ENCODE measurements around the gene SLC11A1.

Gene SLC11A1

GRCh38 chr2:218395090-218395444 is 13.0 kb downstream of the SLC11A1 start:
- no peak for DNase-seq

DNA sequence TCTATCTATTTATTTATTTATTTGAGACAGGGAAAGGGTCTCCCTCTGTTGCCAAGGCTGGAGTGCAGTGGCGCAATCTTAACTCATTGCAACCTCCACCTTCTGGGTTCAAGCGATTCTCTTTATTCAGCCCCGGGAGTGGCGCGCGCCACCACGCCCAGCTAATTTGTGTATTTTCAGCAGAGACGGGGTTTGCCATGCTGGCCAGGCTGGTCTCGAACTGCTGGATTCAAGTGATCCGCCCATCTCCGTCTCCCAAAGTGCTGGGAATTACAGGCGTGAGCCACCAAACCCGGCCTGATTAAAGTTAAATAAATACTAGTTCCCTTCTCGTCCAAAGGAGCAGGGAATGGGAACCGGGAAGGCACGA is 13.4 kb downstream of the SLC11A1 start:
- DNase-seq, result no peak

GRCh38 chr2:218395826-218396687 is 14.0 kb downstream of the SLC11A1 start:
- peak; percentile 90 for DNase-seq

GRCh38 chr2:218396688-218397462 is 14.8 kb downstream of the SLC11A1 start:
- DNase-seq, result peak; percentile 86

GRCh38 chr2:218397463-218397819 is 15.4 kb downstream of the SLC11A1 start:
- no peak for DNase-seq

DNA sequence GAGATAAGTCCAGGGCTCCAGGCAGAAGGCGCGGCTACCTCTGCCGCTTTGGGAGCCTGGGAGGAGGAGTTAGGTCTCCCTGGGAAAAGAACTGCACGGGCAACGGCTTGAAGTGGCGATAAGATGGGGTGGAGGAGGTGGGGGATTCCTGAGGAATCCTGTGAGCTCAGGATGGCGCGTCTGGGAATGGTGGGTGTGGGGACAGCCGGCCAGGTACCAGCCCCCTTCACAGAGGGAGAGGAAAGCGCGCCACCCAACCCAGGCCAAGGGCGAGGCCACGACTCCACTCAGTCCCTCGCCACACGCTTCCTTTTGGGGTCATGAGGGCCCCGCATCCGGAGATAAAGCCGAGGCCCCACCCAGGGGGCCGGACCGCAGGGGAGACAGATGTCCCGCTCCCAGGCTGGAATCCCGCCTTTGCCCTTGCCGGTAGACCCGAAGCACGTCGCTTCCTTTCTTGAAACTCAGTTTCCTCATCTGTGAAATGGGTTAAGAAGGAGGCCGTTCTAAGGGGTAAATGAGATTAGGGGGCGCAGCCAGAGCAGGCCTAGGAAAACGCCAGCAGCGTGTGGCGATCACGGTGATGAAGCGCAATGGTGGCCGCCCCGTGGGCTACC is 15.9 kb downstream of the SLC11A1 start:
- DNase-seq, result peak; percentile 54

- peak; percentile 19 for DNase-seq
These were observed 16.6 kb downstream of the SLC11A1 start for GRCh38 chr2:218398437-218399390.

- peak; percentile 70 for DNase-seq
These were observed 17.5 kb downstream of the SLC11A1 start, which contains the start of gene CTDSP1 for GRCh38 chr2:218399391-218400166. Gene CTDSP1 (plus strand): TSS chr2:218399868. CDS start chr2:218400091, 223 bp downstream.

DNA sequence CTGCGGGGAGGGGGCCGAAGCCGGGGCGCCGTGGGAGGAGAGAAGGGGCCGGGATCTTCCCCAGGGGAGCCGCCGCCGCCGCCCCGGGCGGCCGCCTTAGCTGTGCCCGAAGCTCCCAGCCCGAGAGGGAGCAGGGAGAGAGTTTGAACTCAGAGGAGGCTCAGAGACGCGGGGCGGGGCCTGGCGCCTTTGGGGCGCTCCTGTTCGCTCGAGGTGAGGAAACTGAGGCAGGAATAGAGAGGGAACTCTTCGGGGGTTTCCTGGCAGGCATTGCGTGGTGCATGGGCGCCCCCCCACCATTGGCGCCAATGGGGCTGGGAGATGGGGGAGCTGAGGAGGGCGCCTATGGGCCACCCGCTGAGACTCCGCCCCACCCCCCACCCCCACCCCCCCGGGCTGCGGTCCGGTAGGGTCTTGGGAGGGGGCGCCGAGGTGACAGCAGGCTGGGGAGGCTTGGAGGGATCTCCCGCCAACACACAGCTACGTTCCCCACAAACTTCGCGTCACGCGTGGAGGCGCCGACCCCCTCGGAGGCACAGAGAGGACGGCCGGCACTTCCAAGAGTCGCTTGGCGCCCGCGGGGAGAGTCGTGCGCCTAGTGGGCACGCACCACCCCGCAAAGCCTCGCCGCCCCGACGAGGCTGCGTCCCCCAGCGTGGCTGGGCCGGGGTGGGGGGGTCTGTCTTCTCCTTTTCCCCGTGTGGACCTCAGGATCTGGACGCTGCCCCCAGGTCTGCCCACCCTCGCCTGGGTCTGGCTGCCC is 18.3 kb downstream of the SLC11A1 start:
- no peak for DNase-seq

DNA sequence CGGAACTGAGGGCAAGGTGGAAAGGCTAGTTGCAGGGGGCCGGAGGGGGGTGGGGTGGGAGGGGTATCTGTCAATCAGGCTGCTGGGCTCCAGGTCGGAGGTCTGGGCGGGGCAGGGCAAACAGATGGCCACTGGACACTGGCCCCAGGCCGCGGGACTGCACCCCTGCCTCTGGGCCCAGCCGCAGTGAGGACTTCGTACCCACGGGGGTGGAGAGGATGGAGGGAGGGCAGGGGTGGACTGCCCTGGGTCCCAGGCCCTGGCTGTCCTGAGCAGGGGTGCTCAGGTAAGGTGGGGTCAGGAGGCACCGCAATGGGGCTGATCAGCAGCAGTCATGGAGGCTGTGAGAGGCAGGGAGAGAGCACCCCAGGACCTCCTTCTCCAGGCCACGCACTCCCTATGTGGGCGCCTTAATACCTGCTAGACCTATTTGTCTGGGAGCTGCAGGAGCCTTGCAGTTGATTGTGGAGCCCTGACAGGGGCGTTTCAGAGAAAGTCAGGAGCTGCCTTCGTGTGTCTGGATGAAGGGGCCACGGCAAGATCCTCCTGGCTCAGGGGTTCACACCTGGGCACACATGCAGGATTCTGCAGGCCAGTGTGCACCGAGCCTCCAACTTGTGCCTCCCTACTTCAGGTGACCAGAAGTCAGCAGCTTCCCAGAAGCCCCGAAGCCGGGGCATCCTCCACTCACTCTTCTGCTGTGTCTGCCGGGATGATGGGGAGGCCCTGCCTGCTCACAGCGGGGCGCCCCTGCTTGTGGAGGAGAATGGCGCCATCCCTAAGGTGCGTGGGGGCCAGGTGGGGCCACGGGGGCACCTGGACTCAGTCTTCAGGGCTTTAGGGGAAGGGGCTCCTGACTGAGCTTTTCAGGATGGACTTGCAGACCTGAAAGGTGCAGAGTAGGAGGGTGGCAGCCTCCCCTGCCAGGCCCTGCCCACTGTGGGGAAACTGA is 19.1 kb downstream of the SLC11A1 start:
- DNase-seq, result no peak

DNA sequence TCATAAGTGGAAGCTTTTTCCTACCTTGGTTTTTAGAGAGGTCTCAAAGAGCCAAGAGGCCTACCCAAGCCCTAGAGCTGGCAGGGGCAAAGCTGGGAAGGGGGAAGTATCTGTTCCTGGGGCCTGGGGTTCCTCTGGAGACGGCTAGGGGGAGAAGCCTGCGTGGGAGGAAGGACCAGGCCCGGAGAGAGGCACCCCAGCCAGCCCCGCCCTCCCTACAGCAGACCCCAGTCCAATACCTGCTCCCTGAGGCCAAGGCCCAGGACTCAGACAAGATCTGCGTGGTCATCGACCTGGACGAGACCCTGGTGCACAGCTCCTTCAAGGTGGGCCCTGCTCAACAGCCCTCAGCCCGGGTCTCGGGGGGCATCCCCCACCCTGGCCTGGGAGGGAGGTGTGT is 19.8 kb downstream of the SLC11A1 start:
- no peak for DNase-seq

DNA sequence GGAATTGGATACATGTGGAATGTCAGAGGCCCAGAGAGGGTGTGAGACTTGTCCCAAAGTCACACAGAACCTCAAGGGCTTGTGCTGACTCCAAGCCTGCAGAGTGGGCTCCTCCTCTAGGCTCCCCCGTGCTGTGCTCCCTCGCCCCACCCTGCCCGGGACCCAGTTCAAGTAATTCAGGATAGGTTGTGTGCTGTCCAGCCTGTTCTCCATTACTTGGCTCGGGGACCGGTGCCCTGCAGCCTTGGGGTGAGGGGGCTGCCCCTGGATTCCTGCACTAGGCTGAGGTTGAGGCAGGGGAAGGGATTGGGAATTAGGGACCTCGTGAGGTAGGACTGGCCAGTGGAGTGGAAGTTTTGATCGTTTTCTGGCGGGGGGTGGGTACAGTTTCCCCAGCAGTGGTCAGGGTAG is 20.4 kb downstream of the SLC11A1 start:
- DNase-seq, result no peak

DNA sequence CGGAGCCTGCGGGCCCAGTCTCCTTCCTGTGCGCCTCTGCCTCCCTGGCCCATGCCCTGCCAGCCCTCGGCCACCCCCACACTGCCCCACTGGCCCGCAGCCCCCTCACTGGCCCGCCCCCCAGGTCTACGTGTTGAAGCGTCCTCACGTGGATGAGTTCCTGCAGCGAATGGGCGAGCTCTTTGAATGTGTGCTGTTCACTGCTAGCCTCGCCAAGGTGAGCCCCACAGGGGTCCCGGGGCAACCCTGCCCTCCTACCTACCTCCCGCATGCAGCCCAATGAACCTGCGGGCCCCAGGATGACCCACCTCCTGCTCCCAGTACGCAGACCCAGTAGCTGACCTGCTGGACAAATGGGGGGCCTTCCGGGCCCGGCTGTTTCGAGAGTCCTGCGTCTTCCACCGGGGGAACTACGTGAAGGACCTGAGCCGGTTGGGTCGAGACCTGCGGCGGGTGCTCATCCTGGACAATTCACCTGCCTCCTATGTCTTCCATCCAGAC is 20.9 kb downstream of the SLC11A1 start:
- no peak for DNase-seq

DNA sequence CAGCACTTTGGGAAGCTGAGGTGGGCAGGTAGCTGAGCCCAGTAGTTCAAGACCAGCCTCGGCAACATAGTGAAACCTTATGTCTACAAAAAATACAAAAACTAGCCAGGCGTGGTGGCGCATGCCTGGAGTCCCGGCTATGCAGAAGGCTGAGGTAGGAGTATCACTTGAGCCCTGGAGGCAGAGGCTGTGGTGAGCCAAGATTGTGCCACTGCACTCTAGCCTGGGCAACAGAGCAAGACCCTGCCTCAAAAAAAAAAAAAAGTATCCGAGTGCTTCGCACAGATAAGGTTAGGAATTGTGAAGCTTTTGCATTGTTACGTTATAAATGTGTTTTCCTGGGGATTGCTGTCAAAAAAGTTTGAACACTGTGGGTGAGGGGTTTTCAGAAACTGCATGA is 21.7 kb downstream of the SLC11A1 start:
- DNase-seq, result no peak

GRCh38 chr2:218404351-218405085 is 22.4 kb downstream of the SLC11A1 start:
- no peak for DNase-seq

DNA sequence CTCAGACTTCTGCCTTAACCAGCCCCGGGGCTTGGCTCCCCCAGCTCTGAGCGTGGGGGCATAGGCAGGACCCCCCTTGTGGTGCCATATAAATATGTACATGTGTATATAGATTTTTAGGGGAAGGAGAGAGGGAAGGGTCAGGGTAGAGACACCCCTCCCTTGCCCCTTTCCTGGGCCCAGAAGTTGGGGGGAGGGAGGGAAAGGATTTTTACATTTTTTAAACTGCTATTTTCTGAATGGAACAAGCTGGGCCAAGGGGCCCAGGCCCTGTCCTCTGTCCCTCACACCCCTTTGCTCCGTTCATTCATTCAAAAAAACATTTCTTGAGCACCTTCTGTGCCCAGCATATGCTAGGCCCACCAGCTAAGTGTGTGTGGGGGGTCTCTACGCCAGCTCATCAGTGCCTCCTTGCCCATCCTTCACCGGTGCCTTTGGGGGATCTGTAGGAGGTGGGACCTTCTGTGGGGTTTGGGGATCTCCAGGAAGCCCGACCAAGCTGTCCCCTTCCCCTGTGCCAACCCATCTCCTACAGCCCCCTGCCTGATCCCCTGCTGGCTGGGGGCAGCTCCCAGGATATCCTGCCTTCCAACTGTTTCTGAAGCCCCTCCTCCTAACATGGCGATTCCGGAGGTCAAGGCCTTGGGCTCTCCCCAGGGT is 23.1 kb downstream of the SLC11A1 start:
- DNase-seq, result no peak

DNA sequence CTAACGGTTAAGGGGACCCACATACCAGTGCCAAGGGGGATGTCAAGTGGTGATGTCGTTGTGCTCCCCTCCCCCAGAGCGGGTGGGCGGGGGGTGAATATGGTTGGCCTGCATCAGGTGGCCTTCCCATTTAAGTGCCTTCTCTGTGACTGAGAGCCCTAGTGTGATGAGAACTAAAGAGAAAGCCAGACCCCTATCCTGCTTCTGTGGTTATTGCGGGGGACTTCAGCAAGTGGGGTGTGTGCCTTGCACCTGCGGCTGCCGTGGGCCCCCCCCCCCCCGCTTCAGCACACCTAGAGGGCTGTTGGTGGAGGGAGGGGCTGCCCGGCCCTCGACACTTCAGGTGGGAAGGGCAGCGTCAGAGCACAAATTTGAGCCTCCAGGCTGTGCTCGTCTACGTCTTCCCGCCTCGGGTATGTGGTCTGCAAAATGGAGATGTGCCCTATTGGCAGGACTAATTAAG is 23.7 kb downstream of the SLC11A1 start:
- no peak for DNase-seq
